HG02642 (cell line): Measurements from ENCODE around the gene EFNA3.

Experiments used
- ATAC-seq: cut with Tn5 transposase; IDR thresholded peaks from one replicate; pipeline ENCODE4 v1.9.1; 2021; ENCODE audit warnings: mild to moderate bottlenecking; ENCODE audit not compliant: unreplicated experiment, poor library complexity

EFNA3 gene

GRCh38 chr1:155127967-155128754, 49.5 kb downstream of the EFNA3 start:
- ATAC-seq = no peak

GRCh38 chr1:155128755-155129473, 50.3 kb downstream of the EFNA3 start:
- ATAC-seq = no peak

DNA sequence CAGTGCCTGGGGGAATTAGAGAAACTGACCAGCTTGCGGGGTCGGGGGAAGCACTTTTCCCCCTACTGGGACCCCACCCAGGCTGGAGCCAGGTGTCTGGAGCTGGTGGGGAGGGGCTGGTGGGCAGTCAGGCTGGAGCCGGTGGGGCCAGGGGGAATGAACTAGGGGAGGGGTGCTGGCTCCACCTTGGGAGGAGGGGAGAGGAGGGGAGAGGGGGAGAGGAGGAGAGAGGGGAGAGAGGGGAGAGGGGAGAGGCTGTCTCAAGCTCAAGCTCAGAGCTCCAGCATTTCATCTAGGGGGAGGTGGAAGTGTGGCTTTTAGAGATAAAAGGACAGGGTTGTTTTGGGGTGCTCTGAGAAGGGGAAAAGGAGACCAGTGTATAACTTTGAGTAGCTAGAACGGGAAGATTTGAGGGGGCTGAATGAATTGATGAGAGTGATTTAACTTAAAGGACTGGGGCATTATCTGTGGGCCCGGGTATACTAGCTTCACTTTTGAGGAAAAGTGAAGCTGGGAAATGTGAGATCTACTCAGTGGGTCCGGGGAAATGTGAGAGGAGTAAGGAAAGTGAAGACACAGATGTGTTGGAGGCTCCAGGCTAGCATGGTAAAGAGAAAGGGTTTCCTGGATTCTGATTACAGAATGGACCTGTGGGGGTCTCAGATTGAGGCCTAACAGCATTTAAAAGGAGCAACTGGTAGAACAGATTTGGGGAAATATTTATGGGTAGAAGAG, 51.8 kb downstream of the EFNA3 start:
- ATAC-seq = no peak

- no peak for ATAC-seq
Measured at GRCh38 chr1:155131285-155131684, 52.6 kb downstream of the EFNA3 start.

DNA sequence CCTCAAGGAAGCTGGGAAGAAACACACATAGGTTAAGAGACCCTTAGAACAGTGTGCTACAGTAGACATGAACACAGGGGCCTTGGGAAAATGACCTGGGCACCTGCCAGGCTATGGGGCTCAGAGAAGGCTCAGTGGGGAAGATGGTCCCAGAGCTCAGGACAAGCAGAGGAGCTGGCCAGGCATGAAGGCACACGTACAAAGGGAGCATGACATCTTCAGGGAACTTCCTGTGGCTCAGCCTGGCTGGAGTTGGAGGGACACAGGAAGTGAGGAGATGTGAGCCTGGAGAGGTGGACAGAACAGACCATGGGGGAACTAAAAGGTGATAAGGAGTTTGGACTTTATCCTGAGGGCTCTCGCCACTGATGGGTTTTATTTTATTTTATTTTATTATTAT, 53.2 kb downstream of the EFNA3 start:
- no peak for ATAC-seq

- no peak for ATAC-seq
Measured at GRCh38 chr1:155133799-155134281, 55.2 kb downstream of the EFNA3 start.

DNA sequence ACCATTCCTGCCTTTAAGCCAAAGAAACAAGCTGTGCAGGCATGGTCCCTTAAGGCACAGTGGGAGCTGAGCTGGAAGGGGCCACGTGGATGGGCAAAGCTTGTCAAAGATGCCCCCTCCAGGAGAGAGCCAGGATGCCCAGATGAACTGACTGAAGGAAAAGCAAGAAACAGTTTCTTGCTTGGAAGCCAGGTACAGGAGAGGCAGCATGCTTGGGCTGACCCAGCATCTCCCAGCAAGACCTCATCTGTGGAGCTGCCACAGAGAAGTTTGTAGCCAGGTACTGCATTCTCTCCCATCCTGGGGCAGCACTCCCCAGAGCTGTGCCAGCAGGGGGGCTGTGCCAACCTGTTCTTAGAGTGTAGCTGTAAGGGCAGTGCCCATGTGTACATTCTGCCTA, 55.7 kb downstream of the EFNA3 start:
- ATAC-seq = no peak

DNA sequence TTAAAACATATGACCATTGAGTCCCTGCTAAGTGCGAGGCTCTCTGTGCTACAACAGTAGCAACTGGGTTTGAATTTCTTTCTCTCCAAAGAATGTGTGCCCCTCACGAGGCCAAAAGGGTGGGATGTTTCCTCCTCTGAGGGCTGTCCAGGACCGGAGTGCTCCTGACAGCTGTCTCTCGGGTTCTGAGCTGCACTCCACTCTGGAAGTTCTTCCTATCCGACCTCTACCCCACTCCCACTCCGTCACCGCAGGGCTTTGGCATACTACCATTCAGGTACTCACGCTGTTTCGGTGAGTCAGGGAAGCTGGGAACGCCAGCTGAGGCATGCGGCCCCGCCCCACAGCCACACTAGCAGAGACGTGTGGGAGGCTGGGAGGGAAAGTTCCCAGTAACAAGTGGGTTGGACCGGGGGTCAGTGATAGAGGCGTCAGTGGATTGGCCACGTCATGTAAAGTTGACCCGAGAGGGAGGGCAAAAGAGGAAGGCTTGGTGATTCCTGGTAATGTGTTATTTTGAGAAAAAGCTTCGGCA, 56.3 kb downstream of the EFNA3 start:
- peak; percentile 26 for ATAC-seq

DNA sequence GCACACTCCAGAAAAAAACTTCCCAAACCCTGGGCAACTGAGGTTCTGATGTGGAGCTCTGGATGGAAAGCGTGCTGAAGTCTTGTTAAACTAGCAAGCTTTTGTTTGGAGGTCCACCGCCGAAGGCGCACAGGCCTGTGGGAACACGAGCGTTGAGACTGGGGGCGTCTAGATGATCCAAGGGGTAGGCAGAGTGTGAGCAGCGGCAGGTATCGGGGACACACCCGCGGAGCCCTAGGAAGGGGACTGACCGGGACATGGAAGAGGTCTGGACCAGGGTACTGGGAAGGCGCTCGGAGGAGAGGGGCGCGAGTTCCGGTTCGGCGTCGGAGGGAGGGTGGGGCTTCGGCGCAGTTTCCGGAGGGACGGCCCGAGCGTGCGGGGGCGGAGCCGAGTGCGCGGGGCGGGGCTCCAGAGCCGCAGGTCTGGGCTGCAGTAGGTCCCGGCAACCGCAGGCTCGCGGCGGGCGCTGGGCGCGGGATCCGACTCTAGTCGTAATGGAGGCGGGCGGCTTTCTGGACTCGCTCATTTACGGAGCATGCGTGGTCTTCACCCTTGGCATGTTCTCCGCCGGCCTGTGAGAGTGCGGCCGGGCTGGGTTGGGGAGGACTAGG, 56.9 kb downstream of the EFNA3 start, which contains the start of gene SLC50A1:
SLC50A1 (plus strand) TSS at position 438 of the 614 bp plus-strand sequence; CDS start at position 498, 60 bp downstream.
- ATAC-seq = peak; percentile 86

GRCh38 chr1:155136748-155137147, 58.1 kb downstream of the EFNA3 start:
- ATAC-seq = no peak
